ENCODE results near the gene SINHCAF. TPM values are rescaled to one million over a fixed set of nuclear protein-coding genes. Genes with fewer than 3 reads are reported as not detected.

Gene SINHCAF
- total and polyA plus RNA-seq, 2 experiments from 2014 or later: 66.2 to 122 TPM

DNA sequence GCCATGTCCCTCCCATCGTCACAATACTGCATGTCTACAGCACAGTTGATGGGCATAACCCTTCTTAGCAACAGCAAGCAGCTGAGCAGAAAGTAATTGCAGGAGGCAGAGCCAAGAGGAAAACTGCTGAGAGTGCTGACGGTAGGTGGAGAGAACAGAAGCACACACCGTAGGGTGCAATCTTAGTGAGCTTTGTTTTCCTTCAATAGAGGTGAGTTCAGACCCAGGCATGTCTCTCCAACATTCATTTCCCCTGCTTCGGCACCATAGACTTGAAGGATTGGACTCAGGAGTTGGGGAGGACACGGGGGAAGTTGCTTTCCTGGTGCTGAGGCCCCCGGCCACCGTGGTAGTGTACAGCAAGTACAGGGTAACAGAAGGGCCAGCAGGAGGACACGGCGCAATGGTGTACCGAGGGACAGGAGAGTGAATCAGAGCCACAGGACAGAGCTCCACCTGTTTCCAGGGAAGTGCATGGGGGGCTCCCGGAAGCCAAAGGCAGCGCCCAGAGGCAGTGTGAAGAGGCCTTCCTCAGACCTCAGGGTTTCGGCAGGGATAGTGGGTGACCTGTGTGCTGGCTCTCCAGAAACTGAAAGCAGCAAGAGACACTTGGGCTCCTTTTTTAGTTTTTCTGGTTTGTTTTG is 36.3 kb upstream of the SINHCAF start:
- no peaks in the 10 kb centered on the region for H4K20me1 ChIP-seq (ENCODE audit: insufficient read depth, poor library complexity, severe bottlenecking)
- H3K9me2 ChIP-seq (replicated peaks; ENCODE audit: insufficient read depth): no peaks in the 10 kb centered on the region
- peak overlapping the region; percentile 85 for H3K27ac ChIP-seq
- H3K27me3 ChIP-seq: no peaks in the 10 kb centered on the region
- no peak for TF ChIP-seq EZH2 (IDR thresholded peaks at IDR 0.05; ENCODE audit: borderline replicate concordance)
- TF ChIP-seq, protein P1, sequence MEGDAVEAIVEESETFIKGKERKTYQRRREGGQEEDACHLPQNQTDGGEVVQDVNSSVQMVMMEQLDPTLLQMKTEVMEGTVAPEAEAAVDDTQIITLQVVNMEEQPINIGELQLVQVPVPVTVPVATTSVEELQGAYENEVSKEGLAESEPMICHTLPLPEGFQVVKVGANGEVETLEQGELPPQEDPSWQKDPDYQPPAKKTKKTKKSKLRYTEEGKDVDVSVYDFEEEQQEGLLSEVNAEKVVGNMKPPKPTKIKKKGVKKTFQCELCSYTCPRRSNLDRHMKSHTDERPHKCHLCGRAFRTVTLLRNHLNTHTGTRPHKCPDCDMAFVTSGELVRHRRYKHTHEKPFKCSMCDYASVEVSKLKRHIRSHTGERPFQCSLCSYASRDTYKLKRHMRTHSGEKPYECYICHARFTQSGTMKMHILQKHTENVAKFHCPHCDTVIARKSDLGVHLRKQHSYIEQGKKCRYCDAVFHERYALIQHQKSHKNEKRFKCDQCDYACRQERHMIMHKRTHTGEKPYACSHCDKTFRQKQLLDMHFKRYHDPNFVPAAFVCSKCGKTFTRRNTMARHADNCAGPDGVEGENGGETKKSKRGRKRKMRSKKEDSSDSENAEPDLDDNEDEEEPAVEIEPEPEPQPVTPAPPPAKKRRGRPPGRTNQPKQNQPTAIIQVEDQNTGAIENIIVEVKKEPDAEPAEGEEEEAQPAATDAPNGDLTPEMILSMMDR (IDR thresholded peaks at IDR 0.05; ENCODE audit: poor library complexity): no peak
- no peak for TF ChIP-seq EZH2phosphoT487 (IDR thresholded peaks at IDR 0.05; ENCODE audit: low read depth, severe bottlenecking, unreplicated experiment)
- peak overlapping the region; percentile 72 for H2AFZ ChIP-seq
- H3K4me3 ChIP-seq: no peak overlapping the region
- H3K4me1 ChIP-seq (ENCODE audit: insufficient read depth): peaks cover 16% of the 10 kb centered on the region
- H3K36me3 ChIP-seq (replicated peaks; ENCODE audit: insufficient read depth, low read depth): no peaks in the 10 kb centered on the region
- no peaks in the 10 kb centered on the region for H3K79me2 ChIP-seq
- 47% methylated on average over 13 of the region's 13 CpGs for WGBS (ENCODE audit: low lambda C conversion rate, missing lambda C conversion rate)
- no peaks in the 10 kb centered on the region for H3K9me3 ChIP-seq (ENCODE audit: low read depth)
- peak; percentile 38 for DNase-seq (ENCODE audit: low spot score)
- H3K4me2 ChIP-seq: peak overlapping the region; percentile 62

DNA sequence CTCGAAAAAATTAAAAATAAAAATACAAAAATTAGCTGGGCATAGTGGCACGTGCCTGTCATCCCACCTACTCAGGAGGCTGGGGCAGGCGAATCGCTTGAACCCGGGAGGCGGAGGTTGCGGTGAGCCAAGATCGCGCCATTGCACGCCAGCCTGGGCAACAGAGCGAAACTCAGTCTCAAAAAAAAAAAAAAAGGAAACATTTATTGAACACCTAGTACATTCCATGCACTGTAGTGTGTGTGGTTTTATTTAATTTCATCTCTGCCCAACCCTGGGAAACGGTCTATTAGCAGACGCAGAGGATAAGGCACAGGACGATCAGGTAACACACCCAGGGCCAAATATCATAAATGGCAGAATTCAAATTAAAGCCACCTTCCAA is 35.8 kb upstream of the SINHCAF start:
- peak overlapping the region; percentile 85 for H3K27ac ChIP-seq
- H3K4me2 ChIP-seq: peak overlapping the region; percentile 62

DNA sequence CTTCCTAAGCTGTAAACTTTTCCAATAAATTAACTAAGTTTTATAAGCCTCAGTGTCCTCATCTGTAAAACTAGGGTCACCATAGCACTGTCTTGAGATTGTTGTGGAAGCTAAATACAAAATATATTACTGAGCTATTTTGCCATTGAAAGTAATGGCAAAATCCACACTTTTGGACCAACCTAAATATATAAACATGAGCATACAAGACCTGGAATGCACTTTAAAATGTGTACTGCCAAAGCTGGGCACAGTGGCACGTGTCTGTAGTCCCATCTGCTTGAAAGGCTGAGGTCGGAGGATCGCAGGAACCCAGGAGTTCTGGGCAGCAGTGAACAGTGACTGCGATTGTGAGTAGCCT is 29.8 kb upstream of the SINHCAF start:
- H3K27me3 ChIP-seq: no peaks in the 10 kb centered on the region
- no peaks in the 10 kb centered on the region for H4K20me1 ChIP-seq (ENCODE audit: insufficient read depth, poor library complexity, severe bottlenecking)
- H2AFZ ChIP-seq: no peak overlapping the region
- H3K27ac ChIP-seq: no peak overlapping the region
- H3K4me3 ChIP-seq: no peak overlapping the region
- no peaks in the 10 kb centered on the region for H3K9me2 ChIP-seq (replicated peaks; ENCODE audit: insufficient read depth)
- H3K79me2 ChIP-seq: no peaks in the 10 kb centered on the region
- H3K4me1 ChIP-seq (ENCODE audit: insufficient read depth): peaks cover 5% of the 10 kb centered on the region
- no peaks in the 10 kb centered on the region for H3K9me3 ChIP-seq (ENCODE audit: low read depth)
- 76% methylated on average over 4 of the region's 4 CpGs for WGBS (ENCODE audit: low lambda C conversion rate, missing lambda C conversion rate)
- no peak for TF ChIP-seq EZH2 (IDR thresholded peaks at IDR 0.05; ENCODE audit: borderline replicate concordance)
- TF ChIP-seq EZH2phosphoT487 (IDR thresholded peaks at IDR 0.05; ENCODE audit: low read depth, severe bottlenecking, unreplicated experiment): no peak
- TF ChIP-seq, protein P1 (IDR thresholded peaks at IDR 0.05; ENCODE audit: poor library complexity): no peak
- H3K4me2 ChIP-seq: no peak overlapping the region
- no peak for DNase-seq (ENCODE audit: low spot score)
- H3K36me3 ChIP-seq (replicated peaks; ENCODE audit: insufficient read depth, low read depth): no peaks in the 10 kb centered on the region

More for the DNA sequence above, 35.8 kb upstream of the SINHCAF start:
- Histone ChIP-seq H4K20me1 (ENCODE audit: insufficient read depth, poor library complexity, severe bottlenecking) (no peaks in the 10 kb centered on the region), H3K9me3 (ENCODE audit: low read depth) (no peaks in the 10 kb centered on the region), H2AFZ (peak overlapping the region; percentile 72), H3K4me3 (no peak overlapping the region), H3K36me3 (replicated peaks; ENCODE audit: insufficient read depth, low read depth) (no peaks in the 10 kb centered on the region), H3K4me1 (ENCODE audit: insufficient read depth) (peaks cover 16% of the 10 kb centered on the region), H3K9me2 (replicated peaks; ENCODE audit: insufficient read depth) (no peaks in the 10 kb centered on the region), H3K27me3 (no peaks in the 10 kb centered on the region), H3K79me2 (no peaks in the 10 kb centered on the region)
- TF ChIP-seq, protein P1 (IDR thresholded peaks at IDR 0.05; ENCODE audit: poor library complexity): no peak
- TF ChIP-seq EZH2 (IDR thresholded peaks at IDR 0.05; ENCODE audit: borderline replicate concordance) (no peak), EZH2phosphoT487 (IDR thresholded peaks at IDR 0.05; ENCODE audit: low read depth, severe bottlenecking, unreplicated experiment) (no peak)
- 86% methylated on average over 13 of the region's 14 CpGs for WGBS (ENCODE audit: low lambda C conversion rate, missing lambda C conversion rate)
- DNase-seq (ENCODE audit: low spot score): no peak
